22Rv1 (cell line): ENCODE results near the gene SPINK1.

ENCODE experiments used
- ZFX ChIP-seq: fragments of 450-650 bp; IDR thresholded peaks from 2 replicates; pipeline ENCODE4 v1.6.1; 2017; ENCODE audit warnings: antibody characterized with exemption, borderline replicate concordance
- TF ChIP-seq, protein P1 (sequence below): fragments of 450-650 bp; IDR thresholded peaks from 2 replicates; pipeline ENCODE4 v1.5.1; 2017; ENCODE audit warnings: mild to moderate bottlenecking

DNA sequence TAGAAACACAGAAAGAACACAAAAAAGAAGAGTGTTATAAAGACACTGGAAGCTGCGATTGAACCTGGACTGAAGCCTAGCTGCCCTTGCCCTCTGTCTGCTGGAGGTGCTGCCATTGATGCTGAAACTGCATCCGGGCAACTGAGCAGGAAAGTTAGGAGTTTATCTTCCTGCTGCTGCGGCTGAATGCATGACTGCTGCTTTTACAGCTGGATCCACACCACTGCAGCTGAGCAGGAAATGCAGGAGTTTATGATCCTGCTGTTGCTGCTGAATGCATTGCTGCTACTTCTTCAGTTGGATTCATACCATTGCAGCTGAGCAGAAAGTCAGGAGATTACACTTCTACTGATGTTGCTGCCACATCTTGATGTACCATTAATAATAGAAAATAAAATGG is 27.1 kb downstream of the SPINK1 start:
- TF ChIP-seq, protein P1, sequence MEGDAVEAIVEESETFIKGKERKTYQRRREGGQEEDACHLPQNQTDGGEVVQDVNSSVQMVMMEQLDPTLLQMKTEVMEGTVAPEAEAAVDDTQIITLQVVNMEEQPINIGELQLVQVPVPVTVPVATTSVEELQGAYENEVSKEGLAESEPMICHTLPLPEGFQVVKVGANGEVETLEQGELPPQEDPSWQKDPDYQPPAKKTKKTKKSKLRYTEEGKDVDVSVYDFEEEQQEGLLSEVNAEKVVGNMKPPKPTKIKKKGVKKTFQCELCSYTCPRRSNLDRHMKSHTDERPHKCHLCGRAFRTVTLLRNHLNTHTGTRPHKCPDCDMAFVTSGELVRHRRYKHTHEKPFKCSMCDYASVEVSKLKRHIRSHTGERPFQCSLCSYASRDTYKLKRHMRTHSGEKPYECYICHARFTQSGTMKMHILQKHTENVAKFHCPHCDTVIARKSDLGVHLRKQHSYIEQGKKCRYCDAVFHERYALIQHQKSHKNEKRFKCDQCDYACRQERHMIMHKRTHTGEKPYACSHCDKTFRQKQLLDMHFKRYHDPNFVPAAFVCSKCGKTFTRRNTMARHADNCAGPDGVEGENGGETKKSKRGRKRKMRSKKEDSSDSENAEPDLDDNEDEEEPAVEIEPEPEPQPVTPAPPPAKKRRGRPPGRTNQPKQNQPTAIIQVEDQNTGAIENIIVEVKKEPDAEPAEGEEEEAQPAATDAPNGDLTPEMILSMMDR, result no peak
- no peak for TF ChIP-seq ZFX
